ENCODE measurements around the gene RPS6KB1. TPM values are rescaled to one million over a fixed set of nuclear protein-coding genes. Genes with fewer than 3 reads are reported as not detected.
"Not testable (repeated sequence)": the region's sequence is repeated elsewhere in the genome, so short reads cannot be mapped to it uniquely, and the experiment has no call there.

The RPS6KB1 gene
- polyA plus RNA-seq, 6 donors from 2014 or later, result 13.7 to 28.2 (median 21.0) TPM

- Mint-ChIP-seq H3K36me3 (no peaks in the 10 kb centered on the region), H3K4me3 (no peak overlapping the region), H3K27me3 (no peaks in the 10 kb centered on the region), H3K9me3 (no peaks in the 10 kb centered on the region), H3K4me1 (no peaks in the 10 kb centered on the region), H3K27ac (no peak overlapping the region)
- no peak for DNase-seq
- ATAC-seq (ENCODE audit: low read depth in 2 of 2), result no peak
These were observed 79.9 kb downstream of the RPS6KB1 start for GRCh38 chr17:59972778-59973177.

DNA sequence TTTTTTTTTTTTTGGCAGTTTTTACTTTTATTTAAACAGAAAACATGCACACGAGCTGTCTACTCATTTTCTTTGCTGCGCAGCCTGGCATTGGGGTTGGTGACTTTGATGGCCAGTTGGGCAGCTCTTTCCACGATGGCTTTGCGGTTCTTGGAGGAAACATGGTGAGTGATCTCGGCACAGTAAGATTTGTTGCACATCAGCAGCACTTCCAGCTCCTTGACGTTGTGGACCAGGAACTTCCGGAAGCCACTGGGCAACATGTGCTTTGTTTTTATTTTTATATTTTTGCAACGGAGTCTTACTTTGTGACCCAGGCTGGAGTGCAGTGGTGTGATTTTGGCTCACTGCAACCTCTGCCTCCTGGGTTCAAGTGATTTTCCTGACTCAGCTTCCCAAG is 80.6 kb downstream of the RPS6KB1 start:
- H3K4me3 Mint-ChIP-seq; H3K27me3 Mint-ChIP-seq; H3K9me3 Mint-ChIP-seq; DNase-seq; H3K27ac Mint-ChIP-seq; H3K36me3 Mint-ChIP-seq; ATAC-seq (ENCODE audit: low read depth in 2 of 2); H3K4me1 Mint-ChIP-seq: not testable (repeated sequence)

DNA sequence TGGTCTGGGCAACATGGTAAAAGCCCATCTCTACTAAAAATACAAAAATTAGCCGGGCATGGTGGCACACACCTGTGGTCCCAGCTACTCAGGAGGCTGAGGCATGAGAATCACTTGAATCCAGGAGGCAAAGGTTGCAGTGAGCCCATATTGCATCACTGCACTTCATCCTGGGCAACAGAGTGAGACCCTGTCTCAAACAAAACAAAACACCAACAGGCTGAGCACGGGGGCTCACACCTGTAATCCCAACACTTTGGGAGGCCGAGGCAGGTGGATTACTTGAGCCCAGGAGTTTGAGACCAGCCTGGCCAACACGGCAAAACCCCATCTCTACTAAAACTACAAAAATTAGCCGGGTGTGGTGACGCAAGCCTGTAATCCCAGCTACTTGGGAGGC is 82.2 kb downstream of the RPS6KB1 start:
- not testable (repeated sequence) for H3K36me3 Mint-ChIP-seq; DNase-seq; ATAC-seq (ENCODE audit: low read depth in 2 of 2)

GRCh38 chr17:59996608-59997007 is 103.7 kb downstream of the RPS6KB1 start:
- H3K4me1 Mint-ChIP-seq; H3K9me3 Mint-ChIP-seq; ATAC-seq (ENCODE audit: low read depth in 2 of 2); H3K4me3 Mint-ChIP-seq; H3K27me3 Mint-ChIP-seq; H3K36me3 Mint-ChIP-seq; DNase-seq; H3K27ac Mint-ChIP-seq: not testable (repeated sequence)

More for the DNA sequence above, 82.2 kb downstream of the RPS6KB1 start:
- not testable (repeated sequence) for H3K27me3 Mint-ChIP-seq, H3K9me3 Mint-ChIP-seq, H3K4me3 Mint-ChIP-seq, H3K27ac Mint-ChIP-seq, H3K4me1 Mint-ChIP-seq

Other genes starting within 250 kb of the RPS6KB1 start
- gene PTRH2, start 185.7 kb upstream of the RPS6KB1 start, polyA plus RNA-seq (ENCODE audit: low read depth in 6 of 6), result 10 to 100 TPM in 5 of 6 donors, 1 to 10 TPM in 1; 7.0 to 18.6 (median 17.3) TPM
- gene VMP1, start 185.5 kb upstream of the RPS6KB1 start, polyA plus RNA-seq (ENCODE audit: low read depth in 6 of 6), result 10 to 100 TPM; 37.2 to 73.1 (median 45.1) TPM
- 10 to 100 TPM; 12.7 to 26.5 (median 23.3) TPM for gene TUBD1, start 178 bp upstream of the RPS6KB1 start, polyA plus RNA-seq (ENCODE audit: low read depth in 6 of 6)
- 10 to 100 TPM; 33.0 to 73.3 (median 42.8) TPM for gene RNFT1, start 71.6 kb downstream of the RPS6KB1 start, polyA plus RNA-seq (ENCODE audit: low read depth in 6 of 6)
- gene HEATR6, start 185.8 kb downstream of the RPS6KB1 start, polyA plus RNA-seq (ENCODE audit: low read depth in 6 of 6), result 10 to 100 TPM; 10.1 to 19.1 (median 15.8) TPM

Data from naive B cell (primary cell).